GM21737 (cell line): ENCODE measurements around the gene KLHL26.

Experiments used
- ATAC-seq: cut with Tn5 transposase; IDR thresholded peaks from one replicate; pipeline ENCODE4 v1.9.1; 2021; ENCODE audit warnings: mild to moderate bottlenecking, moderate library complexity; ENCODE audit not compliant: unreplicated experiment

KLHL26 gene

DNA sequence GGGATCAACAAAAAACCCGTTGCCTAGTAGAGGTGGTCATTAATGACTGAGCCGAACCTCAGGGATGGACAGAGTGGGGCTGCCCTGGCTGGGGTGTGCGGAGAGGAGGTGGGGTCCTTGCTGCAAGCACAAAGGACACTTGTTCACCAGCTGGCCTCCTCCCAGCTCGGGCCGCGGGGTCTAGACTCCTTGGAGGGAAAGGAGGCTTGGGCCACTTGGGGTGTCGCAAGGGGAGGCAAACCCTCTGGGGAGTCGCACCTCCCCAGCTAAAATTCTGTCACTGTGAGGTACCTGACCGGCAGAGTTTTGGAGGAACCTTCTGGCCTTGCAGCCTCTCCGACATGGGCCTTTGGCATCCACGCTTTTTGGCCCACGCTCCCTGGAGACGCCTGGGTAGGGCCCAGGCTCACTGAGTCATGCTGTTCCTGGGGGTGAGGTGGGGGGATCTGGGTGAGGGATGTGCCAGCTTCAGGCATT, 8.2 kb downstream of the KLHL26 start:
- ATAC-seq = no peak

- ATAC-seq = no peak
Measured at GRCh38 chr19:18646535-18647370, 9.9 kb downstream of the KLHL26 start.

GRCh38 chr19:18647371-18647767, 10.5 kb downstream of the KLHL26 start:
- ATAC-seq = no peak

DNA sequence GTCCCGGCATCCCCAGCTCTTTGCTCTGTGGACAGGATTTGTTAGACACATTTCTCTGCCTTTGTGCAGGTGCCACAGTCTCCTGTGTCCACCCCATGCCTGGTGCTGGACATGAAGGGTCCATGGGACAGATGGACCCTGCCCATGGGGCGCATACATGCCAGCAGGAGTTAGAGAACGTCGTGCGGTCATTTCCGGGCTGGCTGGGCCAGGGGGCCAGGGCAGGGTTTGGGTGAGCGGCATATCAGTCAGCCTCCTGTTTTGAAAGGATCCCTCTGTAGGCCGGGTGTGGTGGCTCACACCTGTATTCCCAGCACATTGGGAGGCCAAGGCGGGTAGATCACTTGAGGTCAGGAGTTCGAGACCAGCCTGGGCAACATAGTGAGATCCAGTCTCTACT, 11.0 kb downstream of the KLHL26 start:
- ATAC-seq = no peak

- no peak for ATAC-seq
Measured at GRCh38 chr19:18648973-18649315, 12.1 kb downstream of the KLHL26 start.

DNA sequence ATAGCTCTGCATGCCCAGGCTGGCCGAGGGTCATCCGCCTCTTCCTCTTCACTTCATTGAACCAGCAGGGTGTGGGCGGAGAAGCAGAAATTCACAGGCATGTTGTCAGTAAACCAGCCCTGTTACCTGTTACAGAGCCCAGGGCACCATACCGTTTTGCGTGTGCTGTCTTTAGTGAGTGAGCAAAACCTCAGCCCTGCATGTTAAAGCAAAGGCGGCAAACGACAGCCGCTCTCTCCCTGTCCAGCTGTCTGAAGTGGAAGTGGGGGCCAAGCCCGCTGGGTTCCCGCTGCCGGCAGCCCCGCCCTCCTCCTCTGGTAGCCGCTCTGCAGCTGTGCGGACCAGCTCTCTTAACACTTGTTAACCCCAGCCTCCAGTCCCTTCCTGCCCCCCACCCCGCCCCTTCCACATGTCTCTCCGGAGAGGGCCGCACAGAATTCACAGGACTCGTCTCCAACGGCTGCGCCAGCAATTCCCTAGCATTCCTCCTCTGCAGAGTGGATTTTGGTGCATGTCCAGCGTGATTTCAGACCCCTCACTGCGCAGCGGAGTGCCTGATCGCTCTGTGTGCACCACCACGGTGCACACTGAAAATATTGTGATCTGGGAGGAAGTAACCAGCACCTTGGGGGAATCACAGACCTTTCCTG, 12.7 kb downstream of the KLHL26 start:
- ATAC-seq = no peak

- ATAC-seq = no peak
Measured at GRCh38 chr19:18650021-18650390, 13.2 kb downstream of the KLHL26 start.

GRCh38 chr19:18650468-18651041, 13.7 kb downstream of the KLHL26 start:
- ATAC-seq = no peak

- ATAC-seq = no peak
Measured at GRCh38 chr19:18651300-18651699, 14.5 kb downstream of the KLHL26 start.

- no peak for ATAC-seq
Measured at GRCh38 chr19:18651733-18652132, 14.9 kb downstream of the KLHL26 start.

DNA sequence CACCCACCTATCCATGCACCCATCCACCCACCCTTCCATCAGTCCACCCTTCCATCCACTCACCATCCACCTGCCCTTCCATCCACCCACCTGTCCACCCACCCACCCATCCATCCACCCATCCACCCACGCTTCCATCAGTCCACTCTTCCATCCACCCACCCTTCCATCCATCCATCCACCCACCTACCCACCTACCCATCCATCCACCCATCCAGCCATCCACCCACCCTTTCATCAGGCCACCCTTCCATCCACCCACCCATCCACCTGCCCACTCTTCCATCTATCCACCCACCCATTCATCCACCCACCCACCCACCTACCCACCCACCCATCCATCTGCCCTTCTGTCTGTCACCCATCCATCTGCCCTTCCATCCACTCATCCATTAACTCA, 17.0 kb downstream of the KLHL26 start:
- ATAC-seq = no peak

GRCh38 chr19:18654469-18654868, 17.6 kb downstream of the KLHL26 start:
- no peak for ATAC-seq

DNA sequence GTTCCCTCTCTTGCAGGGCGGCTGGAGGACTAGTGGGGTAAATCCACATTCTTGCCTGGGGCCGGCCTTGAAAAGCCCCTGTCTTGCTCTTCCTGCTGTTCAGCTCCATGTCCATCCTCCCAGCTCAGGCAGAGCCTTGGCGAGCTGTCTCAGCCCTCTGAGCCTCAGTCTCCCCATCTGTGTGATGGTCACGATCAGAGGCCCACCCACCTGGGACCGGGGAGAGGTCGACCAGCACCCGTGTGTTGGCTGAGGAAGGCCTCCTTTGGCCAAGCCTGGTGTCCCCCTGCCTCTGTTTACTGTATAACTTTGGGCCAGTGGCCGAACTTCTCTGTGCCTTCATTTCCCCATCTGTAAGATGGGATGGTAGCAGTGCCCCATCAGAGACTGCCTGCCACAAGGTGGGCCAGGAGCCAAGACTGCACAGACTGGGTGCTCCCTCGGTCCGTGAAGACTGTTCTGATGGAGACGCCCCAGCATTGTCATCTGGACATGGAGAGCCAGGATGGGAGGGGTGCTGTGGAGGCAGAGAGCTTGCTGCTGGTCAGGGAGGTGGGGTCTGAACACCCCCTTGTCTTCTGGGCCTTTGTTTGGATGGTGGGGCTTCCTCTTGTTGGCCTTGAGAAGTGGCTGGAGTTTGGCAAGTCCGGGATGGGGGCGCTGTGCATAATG, 18.5 kb downstream of the KLHL26 start:
- ATAC-seq = no peak

GRCh38 chr19:18656337-18657086, 19.7 kb downstream of the KLHL26 start:
- ATAC-seq = no peak

GRCh38 chr19:18657590-18658365, 20.9 kb downstream of the KLHL26 start:
- ATAC-seq = no peak

DNA sequence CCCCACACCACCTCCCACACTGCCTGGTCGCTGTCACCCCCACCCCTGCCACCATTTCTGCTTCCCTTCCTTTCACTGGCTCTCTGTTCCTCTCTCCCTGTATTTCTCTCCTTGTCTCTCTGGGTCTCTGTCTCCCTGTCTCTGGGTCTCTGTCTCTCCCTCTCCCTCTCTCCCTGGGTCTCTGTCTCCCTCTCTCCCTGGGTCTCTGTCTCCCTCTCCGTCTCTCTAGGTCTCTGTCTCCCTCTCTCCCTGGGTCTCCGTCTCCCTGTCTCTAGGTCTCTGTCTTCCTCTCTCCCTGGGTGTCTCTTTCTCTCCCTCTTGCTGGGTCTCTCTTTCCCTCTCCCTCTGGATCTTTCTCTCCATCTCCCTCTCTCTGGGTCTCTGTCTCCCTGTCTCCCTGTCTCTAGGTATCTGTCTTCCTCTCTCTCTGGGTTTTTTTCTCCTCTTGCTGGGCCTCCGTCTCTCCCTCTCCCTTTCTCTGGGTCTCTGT, 21.6 kb downstream of the KLHL26 start:
- no peak for ATAC-seq

- no peak for ATAC-seq
Measured at GRCh38 chr19:18659281-18660050, 22.6 kb downstream of the KLHL26 start.

DNA sequence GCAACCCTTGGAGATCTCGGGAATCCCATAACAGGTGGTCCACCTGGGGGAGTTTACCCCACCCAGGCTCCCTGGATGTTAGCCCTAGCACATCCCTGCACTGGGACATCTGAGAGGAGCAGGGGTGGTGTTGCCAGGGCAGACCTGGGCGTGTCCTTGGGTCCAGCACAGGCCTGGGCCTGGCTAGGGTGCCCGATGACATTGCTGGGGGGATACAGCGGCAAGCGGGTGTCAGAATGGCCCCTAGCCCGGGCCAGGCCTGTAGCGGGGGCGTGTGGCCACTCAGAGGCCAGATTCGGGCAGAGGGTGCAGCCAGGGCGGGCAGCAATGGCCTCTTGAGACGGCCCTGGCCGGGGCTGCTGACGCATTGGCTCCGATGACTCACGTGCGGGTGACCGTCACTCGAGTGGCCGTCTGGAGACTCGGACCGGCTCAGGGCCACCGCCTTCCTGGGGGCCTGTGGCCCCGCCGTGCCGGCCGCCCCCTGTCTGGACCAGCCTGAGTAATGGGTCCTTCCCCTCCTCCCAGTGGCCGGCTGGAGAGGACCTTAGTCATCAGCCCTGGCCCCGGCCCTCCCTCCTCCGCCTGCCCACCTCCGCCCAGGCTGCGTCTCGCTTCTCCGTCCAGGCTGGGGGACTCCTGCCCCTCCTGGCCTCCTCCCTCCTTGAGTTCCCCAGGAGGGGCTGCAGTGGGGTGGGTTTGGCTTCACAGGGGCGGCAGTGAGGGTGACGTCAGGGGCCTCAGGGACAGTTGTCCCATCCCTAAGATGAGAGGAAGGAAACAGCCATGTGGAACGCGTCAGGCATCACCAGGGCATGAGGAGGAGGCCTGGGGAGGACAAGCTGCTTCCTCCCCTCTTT, 23.5 kb downstream of the KLHL26 start:
- no peak for ATAC-seq
